Myocyte (in vitro differentiated cells): ENCODE measurements around the gene PLAAT3. TPM values are rescaled to one million over a fixed set of nuclear protein-coding genes. Genes with fewer than 3 reads are reported as not detected.
"Not testable (repeated sequence)": the region's sequence is repeated elsewhere in the genome, so short reads cannot be mapped to it uniquely, and the experiment has no call there.

Experiments
- DNase-seq: peaks from one replicate; pipeline ENCODE4 v3.0.0-alpha.2; 2012; ENCODE audit warnings: low read depth
- total RNA-seq: library from RNA; depleted of rRNA; stranded (reverse); fragments of >200 nt; gene quantifications from 2 replicates; pipeline ENCODE4 v1.2.3, GENCODE V29; 2014

Gene PLAAT3
- total RNA-seq, 1 donor from 2014 or later = 83.5 TPM

GRCh38 chr11:63609536-63609935 is 4.7 kb downstream of the PLAAT3 start:
- DNase-seq = peak; percentile 81

DNA sequence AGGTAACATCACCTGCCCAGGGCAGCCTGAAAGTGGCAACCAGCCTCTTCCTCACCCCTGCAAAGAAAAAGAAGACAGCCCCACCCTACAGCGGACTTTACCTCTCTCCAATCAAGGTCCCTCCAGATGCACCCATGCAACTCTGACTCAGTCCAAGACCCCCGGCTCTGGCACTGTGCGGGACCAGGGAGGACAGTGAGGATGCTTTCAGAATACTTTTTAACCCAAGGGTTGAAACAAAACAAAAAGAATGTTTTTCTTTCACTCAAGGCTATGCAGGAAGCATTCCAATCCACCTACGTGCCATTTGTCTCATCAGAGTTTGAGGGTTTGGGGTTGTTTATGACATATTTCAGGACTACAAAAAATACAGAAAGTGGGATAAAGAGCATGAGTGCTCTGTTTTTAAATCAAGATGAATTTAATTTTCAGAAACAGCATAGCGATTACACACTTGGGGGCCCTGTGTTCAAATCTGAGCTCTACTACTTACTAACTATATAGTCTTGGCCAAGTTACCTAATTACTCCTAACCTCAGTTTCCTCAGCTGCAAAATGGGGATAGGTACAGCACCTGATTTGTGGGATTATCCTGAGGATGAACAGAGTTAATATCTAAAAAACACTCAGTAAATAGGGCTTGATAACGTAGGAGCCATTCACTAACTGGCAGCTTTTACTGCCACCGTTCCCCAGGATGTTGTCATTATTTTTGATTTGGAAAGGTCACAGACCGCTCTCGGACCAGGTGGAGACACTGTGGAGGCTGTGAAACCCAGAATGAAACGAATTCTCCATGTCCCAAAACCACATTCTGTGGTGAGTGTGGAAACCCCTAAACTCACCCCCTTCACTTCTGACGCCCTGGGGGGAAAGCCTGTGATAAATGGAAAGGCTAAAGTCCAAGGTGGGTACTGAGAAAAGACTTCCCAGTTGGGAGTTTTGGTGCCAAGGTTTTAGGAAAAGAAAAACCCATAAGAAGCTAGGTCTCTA is 5.6 kb downstream of the PLAAT3 start:
- peak; percentile 60 for DNase-seq

- no peak for DNase-seq
Measured at GRCh38 chr11:63603180-63603518, 11.1 kb downstream of the PLAAT3 start.

GRCh38 chr11:63602290-63603179 is 11.7 kb downstream of the PLAAT3 start:
- DNase-seq = peak; percentile 72

- DNase-seq = no peak
Measured at GRCh38 chr11:63599211-63600122, 14.8 kb downstream of the PLAAT3 start.

DNA sequence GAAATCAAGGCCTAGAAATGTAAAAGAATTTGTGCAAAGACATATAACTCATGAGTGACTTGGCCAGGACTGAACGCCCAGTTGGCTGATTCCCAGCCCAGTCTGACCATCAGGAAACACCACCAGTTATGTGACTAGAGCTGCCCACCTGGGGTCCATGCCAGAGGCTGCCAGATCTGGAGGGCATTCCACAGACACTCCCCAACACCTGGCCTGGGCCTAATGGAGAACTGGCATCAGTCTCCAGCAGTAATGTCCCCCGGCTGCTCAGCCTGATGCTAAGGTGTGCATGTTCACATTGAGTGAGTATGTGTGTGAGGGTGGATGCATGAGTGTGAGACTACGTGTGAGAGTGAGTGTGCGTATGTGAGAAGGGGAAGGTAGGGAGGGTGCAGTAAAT is 15.7 kb downstream of the PLAAT3 start:
- DNase-seq = no peak

DNA sequence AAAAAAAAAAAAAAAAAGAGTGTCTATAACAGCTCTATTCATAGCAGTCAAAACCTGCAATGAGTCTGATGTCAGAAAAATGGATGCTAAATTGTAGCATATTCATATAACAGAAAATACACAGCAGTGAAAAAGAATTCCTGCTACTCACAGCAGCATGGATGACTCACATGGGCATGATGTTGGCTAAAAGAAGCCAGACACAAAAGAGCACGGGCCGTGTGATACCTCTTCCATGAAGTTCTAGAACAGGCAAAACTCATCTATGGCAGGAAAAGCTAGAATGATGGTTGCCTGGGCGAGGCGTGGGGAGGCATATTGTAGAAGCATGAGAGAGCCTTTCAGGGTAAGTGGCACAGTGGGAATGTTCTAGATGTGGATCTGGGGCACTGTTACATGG is 18.9 kb downstream of the PLAAT3 start:
- no peak for DNase-seq

- no peak for DNase-seq
Measured at GRCh38 chr11:63592975-63593395, 21.2 kb downstream of the PLAAT3 start.

GRCh38 chr11:63590024-63590788 is 24.0 kb downstream of the PLAAT3 start:
- no peak for DNase-seq

GRCh38 chr11:63589000-63589399 is 25.2 kb downstream of the PLAAT3 start:
- DNase-seq = peak; percentile 62

- no peak for DNase-seq
Measured at GRCh38 chr11:63586451-63587166, 27.6 kb downstream of the PLAAT3 start.

DNA sequence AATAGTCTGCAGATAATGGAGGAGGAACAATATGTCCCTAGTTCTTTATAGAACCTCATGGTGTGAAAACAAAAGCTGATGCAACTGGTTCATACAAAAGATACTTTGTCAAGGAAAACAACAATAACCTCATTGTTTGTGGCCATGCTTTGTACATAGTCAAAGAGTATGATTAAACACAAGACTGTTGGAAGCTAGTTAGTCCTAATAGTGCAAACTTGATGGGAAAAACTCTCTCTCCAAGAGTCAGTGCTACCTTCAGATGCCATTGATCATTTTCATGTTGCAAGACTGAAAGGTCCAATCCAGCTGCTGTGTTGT is 30.9 kb downstream of the PLAAT3 start:
- DNase-seq = no peak

GRCh38 chr11:63581224-63581623 is 33.0 kb downstream of the PLAAT3 start:
- DNase-seq = not testable (repeated sequence)

- not testable (repeated sequence) for DNase-seq
Measured at GRCh38 chr11:63578882-63579281, 35.4 kb downstream of the PLAAT3 start.

- DNase-seq = peak; percentile 78
Measured at GRCh38 chr11:63574856-63575602, 39.2 kb downstream of the PLAAT3 start.

- DNase-seq = peak; percentile 98
Measured at GRCh38 chr11:63573881-63574855, 40.1 kb downstream of the PLAAT3 start.

DNA sequence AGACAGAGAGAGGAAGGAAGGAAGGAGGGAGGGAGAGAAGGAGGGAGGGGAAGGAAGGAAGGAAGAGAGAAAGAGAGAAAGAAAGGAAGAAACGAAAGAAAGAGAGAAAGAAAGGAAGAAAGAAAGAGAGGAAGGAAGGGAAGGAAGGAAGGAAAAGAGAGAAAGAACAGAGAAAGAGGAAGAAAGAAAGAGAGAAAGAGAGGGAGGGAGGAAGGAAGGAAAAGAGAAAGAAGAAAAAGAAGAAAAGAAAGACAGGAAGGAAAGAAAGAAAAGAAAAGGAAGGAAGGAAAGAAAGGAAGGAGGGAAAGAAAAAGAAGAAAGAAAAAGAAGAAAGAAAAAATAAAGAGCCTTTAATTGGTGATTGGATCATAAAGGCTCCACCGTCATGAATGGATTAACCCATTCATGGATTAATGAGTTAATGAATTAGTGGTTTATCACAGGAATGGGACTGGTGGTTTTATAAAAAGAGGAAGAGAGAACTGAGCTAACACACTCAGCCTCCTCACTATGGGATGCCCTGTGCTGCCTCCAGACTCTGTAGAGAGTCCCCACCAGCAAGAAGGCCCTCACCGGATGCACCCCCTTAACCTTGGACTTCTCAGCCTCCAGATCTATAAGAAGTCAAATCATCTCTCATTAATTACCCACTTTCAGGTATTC is 42.1 kb downstream of the PLAAT3 start:
- no peak for DNase-seq
